GM18505 (cell line): Measurements from ENCODE around the gene GDF2.

Source experiments
- ATAC-seq: cut with Tn5 transposase; IDR thresholded peaks from one replicate; pipeline ENCODE4 v1.9.1; 2021; ENCODE audit not compliant: unreplicated experiment
- POLR2A ChIP-seq: IDR thresholded peaks from 4 replicates; pipeline ENCODE4 v1.6.1; 2011; ENCODE audit warnings: borderline replicate concordance; ENCODE audit not compliant: insufficient read depth, insufficient read length; ENCODE audit errors: extremely low read depth

GDF2 gene

GRCh38 chr10:47337310-47337709 is 15.1 kb downstream of the GDF2 start:
- TF ChIP-seq POLR2A: no peak
- no peak for ATAC-seq

- ATAC-seq: no peak
Measured at GRCh38 chr10:47339186-47339735, 17.0 kb downstream of the GDF2 start.

DNA sequence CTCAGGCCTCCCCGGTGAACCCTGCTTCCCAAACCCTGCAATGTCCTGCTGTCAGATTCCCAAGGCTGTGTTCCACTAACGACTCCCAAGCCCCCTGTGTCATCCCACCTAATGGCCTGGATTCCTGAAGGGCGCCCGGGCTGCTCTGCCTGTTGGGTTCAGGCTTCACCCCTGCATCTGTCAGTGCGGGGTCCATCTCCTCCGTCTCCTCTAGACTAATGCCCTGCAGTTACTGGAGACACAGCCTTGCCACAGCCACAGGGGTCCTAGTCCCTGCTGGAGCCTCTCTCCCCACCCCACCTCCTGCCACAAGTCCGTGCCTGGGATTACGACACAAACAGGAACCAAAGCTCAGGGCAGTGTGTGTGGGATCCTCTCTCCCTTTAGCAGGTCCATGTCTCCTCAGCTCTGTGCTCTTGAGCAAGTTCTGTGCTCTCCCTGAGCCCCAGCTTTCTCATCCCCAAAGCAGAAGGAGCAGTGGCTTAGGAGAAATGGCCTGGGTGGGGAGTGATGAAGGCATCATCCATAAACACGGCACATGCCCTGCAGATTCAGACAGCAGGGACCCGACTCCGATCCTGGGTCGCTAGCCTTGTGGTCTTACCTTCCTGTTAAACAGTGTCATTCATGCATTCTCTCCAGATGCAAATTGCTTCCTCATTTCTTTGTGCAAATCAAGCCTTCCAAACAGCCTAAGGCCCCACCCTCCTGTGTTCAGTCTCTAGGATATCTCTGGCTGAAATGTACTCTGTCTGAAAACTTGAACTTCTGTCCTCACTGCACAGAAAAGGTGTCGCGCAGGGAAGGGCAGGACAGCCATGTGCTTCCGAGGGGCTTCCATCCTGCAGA is 17.7 kb downstream of the GDF2 start:
- no peak for ATAC-seq
- no peak for TF ChIP-seq POLR2A

More at GRCh38 chr10:47339186-47339735, 17.0 kb downstream of the GDF2 start:
- TF ChIP-seq POLR2A: no peak

- no peak for ATAC-seq
- TF ChIP-seq POLR2A: no peak
Measured at GRCh38 chr10:47340608-47341170, 18.4 kb downstream of the GDF2 start.

DNA sequence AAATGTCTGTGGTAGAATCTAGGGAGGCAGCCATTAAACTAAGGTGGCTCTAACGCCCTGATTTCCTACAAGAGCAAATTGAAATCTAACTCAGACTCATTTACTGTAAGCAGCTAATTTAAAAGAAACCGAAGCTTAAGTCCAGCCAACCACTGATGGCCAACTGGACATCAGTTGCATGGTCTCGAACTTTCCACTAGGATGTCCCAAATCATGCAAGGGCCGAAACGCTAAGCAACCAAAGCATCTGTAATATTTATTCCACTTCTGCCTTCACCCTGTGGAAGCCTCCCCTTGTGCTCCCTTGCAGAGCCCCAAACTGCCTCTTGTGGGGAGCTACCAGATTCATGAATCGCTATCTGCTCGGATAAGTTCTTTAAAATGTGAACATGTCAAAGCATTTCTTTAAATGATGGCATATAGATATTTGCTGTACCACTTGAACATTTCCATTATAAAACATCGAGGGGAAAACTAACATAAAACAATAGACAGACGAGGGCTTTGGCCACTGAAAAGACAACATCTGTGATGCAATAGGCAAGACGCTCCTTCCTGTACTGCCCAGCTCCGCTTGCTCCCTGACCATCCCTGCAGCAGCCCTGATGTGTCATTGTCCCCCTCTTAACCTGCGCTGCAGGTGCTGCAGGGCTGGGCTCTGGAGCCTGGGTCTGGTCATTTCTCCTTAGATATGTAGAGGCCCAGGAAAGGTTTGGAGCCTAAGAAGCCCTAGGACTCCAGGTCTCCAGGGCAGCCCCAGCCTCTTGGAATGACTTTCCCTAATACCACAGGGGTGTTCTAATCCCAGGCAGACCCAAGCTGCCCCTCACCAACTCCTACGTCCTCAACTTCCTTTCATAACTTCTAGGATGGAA is 23.0 kb downstream of the GDF2 start:
- no peak for TF ChIP-seq POLR2A
- no peak for ATAC-seq

DNA sequence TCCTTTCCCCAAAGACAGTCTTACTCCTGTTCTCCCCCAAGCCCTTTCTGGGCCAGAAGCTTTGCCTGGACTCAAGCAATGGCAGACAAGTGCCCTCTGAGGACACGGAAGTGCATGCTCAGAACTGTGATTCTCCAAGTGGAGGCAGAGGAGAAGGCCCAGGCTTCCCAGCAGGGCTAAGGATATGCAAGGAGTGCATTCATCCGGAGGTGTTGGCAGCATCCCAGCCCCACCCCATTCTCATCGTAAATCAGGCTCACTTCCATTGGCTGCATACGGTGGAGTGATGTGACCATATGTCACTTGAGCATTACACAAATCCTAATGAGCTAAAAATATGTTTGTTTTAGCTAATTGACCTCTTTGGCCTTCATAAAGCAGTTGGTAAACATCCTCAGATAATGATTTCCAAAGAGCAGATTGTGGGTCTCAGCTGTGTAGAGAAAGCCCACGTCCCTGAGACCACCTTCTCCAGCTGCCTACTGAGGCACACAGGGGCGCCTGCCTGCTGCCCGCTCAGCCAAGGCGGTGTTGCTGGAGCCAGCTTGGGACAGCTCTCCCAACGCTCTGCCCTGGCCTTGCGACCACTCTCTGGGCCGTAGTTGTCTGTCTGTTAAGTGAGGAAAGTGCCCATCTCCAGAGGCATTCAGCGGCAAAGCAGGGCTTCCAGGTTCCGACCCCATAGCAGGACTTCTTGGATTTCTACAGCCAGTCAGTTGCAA is 24.5 kb downstream of the GDF2 start:
- no peak for TF ChIP-seq POLR2A
- no peak for ATAC-seq

GRCh38 chr10:47347303-47347675 is 25.0 kb downstream of the GDF2 start:
- ATAC-seq: no peak
- no peak for TF ChIP-seq POLR2A

DNA sequence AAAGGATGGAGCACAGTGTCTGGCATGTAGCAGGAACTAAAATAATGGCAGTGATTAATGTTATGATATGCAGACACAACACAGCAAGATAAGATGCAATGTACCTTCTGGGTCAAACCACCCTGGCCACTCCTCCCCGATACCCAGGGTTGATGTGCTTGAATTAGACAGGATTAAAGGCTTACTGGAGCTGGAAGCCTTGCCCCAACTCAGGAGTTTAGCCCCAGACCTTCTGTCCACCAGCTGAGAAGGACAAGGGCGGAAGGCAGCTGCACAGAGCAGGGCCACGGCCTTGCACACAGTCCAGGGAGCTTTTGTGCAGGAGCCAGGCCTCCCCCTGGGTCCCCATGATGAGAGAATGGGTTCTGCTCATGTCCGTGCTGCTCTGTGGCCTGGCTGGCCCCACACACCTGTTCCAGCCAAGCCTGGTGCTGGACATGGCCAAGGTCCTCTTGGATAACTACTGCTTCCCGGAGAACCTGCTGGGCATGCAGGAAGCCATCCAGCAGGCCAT is 25.9 kb downstream of the GDF2 start, which contains the start of gene RBP3:
Gene RBP3, plus strand, starts transcription at position 226 of the 514 bp plus-strand sequence. Its CDS starts 122 bp downstream, at position 348.
- no peak for ATAC-seq
- TF ChIP-seq POLR2A: no peak

- no peak for TF ChIP-seq POLR2A
- no peak for ATAC-seq
Measured at GRCh38 chr10:47348661-47349470, 26.6 kb downstream of the GDF2 start.

GRCh38 chr10:47349516-47349915 is 27.3 kb downstream of the GDF2 start:
- TF ChIP-seq POLR2A: no peak
- ATAC-seq: no peak

GRCh38 chr10:47349941-47350371 is 27.7 kb downstream of the GDF2 start:
- TF ChIP-seq POLR2A: no peak
- no peak for ATAC-seq
